Fibroblast of skin of abdomen (primary cell): Measurements from ENCODE around the gene ACER1.
"Not testable (repeated sequence)": the region's sequence is repeated elsewhere in the genome, so short reads cannot be mapped to it uniquely, and the experiment has no call there.

Experiments used
- DNase-seq: peaks from one replicate; pipeline ENCODE4 v3.0.0-alpha.2; 2013

ACER1 gene

DNA sequence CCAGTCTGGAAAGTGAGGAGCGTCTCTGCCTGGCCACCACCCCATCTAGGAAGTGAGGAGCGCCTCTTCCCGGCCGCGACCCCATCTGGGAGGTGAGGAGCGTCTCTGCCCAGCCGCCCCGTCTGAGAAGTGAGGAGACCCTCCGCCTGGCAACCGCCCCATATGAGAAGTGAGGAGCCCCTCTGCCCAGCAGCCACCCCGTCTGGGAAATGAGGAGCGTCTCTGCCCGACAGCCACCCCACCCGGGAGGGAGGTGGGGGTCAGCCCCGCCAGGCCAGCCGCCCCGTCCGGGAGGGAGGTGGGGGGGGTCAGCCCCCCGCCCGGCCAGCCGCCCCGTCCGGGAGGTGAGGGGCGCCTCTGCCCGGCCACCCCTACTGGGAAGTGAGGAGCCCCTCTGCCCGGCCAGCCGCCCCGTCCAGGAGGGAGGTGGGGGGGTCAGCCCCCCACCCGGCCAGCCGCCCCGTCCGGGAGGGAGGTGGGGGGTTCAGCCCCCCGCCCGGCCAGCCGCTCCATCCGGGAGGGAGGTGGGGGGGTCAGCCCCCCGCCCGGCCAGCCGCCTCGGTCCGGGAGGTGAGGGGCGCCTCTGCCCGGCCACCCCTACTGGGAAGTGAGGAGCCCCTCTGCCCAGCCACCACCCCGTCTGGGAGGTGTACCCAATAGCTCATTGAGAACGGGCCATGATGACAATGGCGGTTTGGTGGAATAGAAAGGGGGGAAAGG is 22.1 kb upstream of the ACER1 start:
- not testable (repeated sequence) for DNase-seq

DNA sequence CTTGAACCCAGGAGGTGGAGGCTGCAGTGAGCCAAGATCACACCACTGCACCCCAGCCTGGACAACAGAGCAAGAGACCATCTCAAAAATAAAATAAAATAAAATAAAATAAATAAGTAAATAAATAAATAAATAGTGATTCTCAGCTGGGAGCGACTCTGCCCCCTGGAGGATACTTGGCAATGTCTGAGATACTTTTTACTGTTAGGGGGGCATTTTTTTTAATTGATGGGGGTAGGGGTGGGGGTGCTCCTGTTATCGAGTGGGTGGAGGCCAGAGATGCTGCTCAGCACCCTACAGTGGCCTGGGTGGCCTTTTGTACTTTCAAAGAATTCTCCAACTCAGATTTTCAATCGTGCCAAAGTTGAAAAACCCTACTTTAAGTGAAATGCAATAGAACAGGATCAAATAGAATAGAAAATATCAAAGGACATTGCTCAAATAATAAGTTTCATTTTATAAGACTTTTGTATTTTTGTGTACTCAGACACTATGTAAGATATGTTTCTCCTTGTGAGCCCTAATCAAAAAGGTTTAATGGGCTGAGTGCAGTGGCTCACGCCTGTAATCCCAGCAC is 20.8 kb upstream of the ACER1 start:
- DNase-seq = no peak

DNA sequence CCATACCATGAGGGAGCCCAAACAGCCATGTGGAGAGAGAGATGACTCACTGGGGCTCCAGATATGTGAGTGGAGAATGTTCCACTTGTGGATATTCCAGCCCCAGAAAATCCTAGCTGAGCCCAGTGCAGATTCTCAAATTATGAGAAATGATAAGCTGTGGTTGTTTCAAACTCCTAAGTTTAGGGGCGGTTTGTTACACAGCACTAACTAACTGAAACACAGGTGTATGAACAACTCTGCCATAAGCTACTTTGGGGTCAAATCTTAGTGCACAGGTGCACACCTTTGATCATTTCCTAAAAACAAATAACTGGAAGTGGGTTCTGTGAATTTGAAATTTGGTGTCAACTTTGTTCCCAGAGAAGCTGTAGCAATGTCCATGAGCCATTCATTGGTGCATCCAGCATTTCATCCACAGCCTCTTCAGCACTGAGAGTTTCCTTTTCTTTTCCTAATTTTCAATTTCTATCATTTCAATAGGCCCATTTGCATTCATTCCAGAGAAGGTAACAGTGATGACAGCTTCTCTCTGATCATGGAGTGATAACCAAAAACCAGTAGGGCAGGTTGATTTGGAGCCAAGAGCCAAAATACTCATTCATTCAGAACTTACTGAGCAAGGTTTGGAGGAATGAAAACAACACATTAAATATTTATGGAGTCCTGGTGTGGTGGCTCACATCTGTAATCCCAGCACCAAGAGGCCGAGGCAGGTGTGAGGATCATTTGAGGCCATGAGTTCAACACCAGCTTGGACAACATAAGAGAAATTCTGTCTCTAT is 19.2 kb upstream of the ACER1 start:
- no peak for DNase-seq

DNA sequence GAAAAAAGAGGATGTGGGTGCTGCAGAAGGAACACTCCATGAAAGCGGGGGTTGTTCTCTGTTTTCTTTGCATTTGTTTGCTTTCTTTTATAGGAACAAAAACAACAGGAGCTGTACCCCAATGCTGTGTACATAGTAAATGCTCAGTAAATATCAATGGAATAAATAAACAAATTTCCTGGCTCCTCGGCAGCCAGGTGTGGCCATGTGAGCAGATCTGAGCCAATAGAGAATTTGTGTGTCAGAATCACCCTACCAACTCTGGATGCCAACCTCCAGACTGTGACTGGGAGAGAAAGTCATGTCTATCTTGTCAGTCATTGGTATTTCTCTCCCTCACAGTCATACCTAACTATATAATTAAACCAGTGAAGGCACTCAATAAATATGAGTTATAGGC is 17.3 kb upstream of the ACER1 start:
- no peak for DNase-seq

DNA sequence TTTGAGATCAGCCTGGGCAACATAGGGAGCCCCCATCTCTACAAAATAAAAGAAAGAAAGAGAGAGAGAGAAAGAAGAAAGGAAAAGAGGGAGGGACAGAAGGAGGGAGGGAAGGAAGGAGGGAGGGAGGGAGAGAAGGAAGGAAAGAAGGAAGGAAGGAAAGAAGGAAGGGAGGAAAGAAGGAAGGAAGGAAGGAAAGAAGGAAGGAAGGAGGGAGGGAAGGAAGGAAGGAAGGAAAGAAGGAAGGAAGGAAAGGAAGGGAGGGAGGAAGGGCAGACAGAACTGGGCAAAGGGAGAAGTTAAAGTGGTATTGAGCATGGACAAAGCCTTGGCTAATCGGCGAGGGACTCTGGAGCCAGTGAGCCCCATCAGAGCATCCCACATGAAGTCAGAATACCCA is 15.9 kb upstream of the ACER1 start:
- not testable (repeated sequence) for DNase-seq

DNA sequence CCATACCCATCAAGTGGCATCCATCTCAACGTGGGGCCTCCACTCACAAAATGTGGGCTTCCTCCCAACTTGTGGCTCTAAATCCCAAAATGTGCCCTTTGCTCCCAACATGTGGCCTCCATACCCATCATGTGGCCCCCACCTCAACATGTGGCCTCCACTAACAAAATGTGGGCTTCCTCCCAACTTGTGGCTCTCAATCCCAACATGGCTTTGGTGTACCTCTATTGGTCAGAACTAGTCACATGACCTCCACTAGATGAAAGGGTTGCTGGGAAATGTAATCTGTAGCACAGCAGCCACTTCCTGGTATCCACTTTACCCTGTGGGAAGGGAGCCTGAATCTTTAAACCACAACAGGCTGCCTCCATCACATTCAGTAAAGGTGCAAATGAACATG is 10.1 kb upstream of the ACER1 start:
- DNase-seq = no peak

DNA sequence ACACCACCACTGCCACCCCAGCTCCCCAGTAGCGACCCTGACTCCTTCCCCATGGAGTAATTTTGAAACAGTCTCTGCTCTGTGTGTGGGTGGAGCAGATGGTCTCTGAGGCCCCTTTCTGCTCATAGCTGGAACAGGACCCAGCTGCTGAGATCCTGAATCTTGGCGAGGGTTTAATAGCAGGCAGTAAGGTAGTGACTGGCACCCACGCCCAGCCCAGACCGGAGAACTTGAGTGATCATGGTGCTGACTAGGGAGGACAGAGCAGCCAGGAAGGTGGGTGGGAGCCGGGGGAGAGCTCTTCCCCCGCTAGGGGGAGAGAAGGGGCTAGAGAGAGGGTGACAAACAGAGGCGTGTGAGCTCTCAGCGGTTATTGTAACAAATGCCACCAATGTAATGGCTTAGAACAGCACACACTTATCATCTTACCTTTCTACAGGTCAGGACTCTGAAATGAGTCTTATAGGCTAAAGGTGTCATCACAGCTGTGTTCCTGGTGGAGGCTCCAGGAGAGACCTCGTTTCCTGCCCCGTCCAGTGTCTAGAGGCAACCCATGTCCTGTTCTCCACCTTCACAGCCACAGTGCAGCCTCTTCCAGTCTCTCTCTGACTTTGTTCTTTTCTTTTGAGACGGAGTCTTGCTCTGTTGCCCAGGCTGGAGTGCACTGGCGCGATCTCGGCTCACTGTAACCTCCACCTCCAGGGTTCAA is 7.2 kb upstream of the ACER1 start:
- no peak for DNase-seq

DNA sequence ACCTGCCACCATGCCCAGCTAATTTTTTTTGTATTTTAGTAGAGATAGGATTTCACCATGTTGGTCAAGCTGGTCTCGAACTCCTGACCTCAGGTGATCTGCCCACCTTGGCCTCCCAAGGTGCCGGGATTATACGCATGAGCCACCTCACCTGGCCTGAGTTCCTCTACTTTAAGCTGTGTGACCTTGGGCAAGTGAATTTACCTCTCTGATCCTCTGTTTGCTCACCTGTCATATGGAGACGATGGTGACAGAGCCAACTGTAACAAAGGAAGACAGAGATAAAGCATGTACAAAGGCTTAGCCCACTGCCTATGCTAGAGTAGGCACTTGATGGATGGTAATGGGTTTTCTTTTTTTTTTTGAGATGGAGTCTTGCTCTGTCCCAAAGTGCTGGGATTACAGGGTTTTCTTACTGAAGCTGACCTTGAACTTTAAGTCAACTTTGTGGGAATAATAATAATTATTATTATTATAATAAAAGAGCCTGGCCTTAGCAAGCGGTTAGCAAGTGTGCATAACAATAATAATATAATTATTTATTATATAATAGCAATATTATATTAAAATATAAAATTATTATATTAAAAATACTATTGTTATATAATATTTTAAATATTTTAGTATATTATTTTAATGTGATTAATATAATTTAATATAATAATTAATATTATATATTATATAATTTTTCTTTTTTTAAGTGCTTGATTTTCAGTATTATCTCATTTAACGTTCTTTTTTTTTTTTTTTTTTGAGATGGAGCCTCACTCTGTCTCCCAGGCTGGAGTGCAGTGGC is 1.3 kb upstream of the ACER1 start:
- no peak for DNase-seq

DNA sequence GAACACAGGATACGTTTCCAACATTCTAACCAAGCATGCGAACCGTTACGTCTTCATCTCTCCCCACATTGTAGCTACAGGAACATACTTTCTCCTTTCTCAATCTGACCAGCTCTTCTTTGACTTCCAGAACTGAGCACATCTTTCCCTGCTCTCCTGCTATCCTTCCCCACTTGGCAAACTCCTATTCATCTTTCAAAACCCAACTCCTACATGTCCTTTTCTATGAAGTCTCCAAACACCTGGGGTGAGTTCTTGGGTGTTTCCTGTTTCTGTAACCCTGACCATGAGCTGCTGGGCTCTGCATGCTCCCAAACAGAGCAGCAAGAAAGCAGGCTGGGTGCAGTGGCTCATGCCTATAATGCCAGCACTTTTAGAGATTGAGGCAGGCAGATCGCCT is 6.6 kb downstream of the ACER1 start:
- DNase-seq = no peak

DNA sequence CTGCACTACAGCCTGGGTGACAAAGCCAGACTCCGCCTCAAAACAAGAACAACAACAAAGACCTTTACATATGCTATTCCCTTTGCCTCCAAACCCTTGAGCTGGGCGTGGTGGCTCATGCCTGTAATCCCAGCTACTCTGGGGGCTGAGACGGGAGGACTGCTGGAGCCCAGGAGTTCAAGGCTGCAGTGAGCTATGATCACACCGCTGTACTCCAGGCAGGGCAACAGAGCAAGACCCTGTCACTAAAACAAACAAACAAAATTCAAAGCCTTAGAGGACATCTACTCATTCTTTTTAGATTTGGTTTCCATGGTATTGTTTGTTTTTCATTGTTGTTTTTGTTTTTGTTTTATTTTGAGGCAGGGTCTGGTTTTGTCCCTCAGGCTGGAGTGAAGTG is 7.8 kb downstream of the ACER1 start:
- no peak for DNase-seq

DNA sequence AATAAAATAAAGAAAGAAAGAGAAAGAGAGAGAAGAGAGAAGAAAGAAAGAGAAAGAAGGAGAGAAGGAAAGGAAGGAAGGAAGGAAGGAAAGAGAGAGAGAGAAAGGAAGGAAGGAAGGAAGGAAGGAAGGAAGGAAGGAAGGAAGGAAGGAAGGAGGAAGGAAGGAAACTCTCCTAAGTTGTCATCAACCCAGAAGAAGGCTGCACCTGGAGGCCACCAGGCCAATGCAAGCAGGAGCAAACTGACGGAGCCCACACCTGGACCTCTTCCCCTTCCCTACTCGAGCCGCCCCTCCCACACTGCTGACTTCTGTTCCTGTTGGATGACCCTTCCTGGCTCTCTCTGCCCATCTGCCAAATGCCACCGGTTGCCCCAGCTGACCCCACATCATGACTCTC is 8.7 kb downstream of the ACER1 start:
- DNase-seq = no peak

DNA sequence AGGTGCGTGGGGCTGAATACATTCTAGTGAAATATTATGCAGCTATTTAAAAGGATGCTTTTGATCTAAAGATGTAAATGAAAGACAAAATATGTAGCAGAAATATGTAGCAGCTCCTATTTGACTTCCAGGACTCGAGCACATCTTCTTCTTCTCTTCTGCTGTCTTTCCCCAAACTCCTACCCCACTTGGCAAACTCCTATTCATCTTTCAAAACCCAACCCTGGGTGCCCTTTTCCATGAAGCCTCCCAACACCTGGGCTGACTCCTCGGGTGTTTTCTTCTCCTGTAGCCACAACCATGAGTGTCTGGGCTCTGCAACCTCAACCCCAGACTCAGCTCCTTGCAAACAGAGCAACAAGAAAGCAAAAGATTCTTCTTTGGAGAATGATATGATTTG is 11.1 kb downstream of the ACER1 start:
- no peak for DNase-seq

DNA sequence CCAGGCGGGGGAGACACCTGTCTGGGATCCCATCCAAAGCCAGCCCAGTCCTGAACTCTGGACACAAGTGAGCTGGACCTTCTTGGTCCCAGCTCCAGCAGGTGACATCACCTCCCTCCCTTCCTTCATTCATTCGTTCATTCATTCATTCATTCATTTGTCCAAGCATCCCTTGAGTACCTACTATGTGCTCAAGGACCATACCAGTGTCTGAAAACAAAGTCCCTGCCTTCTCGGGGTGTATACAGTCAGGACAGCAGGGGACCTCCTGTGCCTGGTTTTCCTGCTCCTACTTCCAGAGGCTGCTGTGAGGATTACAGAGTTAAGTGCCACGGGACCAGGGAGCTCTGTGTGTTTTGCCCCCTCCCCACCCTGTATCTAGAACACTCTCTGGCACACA is 14.0 kb downstream of the ACER1 start:
- no peak for DNase-seq

DNA sequence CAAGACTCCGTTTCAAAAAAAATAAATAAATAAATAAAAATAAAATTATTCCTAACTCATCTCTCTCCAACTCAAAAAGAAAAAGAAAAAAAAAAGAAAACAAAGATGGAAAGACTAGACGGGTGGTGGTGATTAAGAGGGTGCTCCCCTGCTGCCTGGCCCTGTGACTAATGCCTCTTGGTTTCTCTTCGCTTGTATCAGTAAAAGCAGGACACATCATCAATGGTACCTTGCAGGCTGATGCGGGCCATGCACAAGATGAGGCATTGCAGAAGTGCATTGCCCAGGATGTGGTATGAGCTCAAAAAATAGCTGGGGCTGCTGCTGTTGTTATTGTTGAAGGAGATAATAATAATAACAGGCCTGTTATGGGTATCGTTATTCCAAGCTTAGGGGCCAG is 14.6 kb downstream of the ACER1 start:
- DNase-seq = no peak

DNA sequence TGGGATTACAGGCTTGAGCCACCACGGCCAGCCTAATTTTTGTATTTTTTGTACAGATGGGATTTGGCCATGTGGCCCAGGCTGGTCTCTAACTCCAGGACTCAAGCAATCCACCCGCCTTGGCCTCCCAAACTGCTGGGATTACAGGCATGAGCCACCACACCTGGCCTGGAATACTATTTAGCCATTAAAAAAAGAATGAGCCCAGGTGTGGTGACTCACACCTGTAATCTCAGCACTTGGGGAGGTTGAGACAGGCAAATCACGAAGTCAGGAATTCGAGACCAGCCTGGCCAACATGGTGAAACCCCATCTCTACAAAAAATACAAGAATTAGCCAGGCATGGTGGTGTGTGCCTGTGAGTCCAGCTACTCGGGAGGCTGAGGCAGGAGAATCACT is 17.8 kb downstream of the ACER1 start:
- not testable (repeated sequence) for DNase-seq

DNA sequence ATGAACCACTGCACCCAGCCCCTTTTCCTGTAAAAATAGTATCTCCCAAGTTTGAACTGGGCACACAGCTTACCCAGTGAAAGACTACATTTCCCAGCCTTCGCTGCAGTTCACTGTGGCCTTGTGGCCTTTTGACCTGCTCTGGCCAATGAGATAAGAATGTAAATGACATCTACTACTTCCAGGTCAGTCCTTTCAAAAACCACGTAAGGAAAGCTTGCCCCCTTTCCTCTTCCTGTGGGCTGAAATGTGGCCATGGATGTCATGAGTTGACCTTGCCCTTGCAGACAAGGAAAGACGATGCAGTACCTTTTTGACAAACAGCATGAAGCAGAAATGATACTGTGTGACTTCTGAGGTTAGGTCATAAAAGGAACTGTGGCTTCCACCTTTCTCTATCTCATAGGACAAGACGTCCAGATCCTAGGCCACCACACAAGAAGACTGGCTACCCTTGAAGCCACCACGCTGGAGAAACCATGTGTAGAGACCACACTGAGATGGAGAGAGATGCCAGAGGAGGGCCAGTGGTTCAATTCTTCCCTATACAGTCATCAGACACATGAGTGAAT is 19.9 kb downstream of the ACER1 start:
- DNase-seq = no peak

DNA sequence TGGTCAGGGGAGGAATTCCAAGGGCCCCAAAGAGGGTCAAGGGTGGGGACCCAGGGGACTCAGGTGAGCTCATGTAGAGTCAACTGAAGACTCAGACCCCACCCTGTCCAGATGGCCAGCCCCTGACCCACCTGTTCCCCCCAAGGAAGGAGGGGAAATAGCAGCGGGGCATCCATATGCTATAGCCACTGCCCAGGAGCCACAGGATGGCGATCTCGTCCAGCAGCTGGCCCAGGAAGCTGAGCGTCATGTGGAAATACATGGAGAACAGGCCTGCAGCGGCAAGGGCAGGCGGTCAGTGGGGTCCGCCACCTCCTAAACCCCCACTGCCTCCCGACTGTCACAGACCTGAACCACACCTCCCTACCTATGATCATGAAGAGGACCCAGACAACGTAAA is 21.4 kb downstream of the ACER1 start:
- no peak for DNase-seq

DNA sequence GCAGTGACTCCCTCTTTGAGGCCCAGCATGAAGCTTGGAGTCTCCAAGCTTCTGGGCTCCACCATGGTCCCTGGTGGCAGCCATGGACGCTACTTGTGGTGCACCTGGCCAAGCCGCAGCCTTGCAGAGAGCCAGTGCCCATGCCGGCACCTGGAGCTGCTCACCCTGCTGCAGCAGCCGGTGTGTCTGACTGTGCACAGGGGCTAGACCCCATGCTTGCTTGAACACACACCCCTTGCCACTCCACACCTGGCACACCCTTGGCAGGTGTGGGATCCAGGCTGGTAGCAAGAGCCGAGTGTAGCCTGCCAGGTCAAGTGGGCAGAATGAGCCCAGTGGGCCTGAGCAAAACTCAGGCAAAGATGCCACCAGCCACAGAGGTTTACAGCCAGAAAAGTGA is 35.0 kb downstream of the ACER1 start:
- DNase-seq = no peak

DNA sequence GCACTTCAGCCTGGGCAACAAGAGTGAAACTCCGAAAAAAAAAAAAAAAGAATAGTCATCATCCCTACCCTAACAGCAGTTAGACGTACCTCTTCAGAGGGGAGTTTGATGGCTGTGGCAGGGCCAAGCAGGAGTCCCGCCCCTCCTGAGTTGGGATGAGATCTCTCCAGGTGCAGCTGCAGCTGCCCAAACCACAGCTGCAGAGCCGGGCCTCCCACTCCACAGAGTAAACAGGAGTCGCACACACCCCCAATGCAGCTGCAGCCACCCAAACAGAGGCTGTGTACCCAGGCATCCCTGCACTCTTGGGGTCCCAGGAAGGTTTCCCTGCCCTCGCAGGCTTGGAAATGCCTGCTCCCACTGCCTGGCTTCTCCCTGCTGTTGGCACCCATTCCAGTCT is 36.2 kb downstream of the ACER1 start:
- DNase-seq = no peak

DNA sequence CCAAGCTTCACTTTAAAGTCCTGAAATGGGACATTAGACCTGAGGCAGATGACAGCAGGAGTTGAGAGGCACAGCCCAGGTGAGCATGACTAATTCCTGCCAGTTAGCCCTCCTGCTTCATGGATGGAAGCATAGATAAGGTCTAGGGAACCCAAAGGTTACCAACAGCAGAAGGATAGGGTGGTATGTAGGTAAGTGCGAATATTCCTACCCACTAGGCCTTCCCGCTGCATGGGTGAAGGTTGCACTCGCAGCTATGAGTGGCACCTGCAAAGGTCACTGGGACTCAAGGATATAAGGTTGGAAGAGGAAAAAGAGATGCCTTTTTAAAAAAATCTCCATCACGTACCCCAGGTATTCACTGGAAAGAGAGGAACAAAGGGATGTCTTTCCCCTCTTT is 41.4 kb downstream of the ACER1 start:
- no peak for DNase-seq

DNA sequence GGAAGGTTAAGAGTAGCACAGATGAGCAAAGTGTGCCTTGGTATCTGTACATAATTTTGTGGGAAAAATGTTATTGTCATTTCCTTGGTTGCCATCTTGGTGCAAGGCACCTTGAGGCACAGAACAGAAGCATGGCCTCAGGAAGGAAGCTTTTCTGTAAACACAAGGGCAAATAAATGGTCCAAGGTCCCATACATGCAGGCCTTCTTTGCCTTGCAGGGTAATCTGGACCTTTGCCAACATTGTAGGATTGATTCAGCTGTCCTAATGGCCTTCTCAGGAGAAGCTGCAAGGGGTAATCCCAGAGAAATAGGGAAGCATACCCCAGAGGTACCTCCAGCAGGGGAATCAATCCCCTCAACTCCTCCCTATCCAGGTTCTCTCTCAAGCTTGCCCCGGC is 44.7 kb downstream of the ACER1 start:
- DNase-seq = no peak

DNA sequence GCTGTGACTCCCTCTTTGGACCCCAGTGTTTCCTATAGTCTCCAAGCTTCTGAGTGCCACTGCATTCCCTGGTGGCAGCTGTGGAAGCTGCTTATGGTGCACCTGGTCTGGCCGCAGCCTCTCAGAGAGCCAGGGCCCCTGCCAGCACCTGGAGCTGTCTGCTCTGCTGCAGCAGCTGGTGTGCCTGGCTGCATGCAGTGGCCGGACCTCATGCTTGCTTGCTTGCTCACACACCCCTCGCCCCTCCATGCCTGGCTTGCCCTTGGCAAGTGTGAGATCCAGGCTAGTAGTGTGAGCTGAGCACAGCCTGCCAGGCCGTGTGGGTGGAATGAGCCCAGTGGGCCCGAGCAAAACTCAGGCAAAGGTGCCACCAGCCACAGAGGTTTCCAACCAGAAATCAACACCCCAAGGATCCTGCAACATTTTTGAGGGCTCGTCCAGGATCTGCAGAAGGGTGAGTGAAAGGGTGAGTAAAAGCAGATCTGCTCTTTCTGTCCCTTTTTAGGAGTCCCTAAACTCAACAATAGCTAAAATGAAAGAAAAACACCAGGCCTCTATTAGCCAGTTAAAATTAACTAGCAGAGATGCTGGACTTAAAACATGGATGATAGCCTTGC is 46.0 kb downstream of the ACER1 start:
- DNase-seq = no peak
